HepG2 (cell line): ENCODE results near the gene NDUFAF3. TPM values are rescaled to one million over a fixed set of nuclear protein-coding genes. Genes with fewer than 3 reads are reported as not detected.

ENCODE experiments used
- ARID5B ChIP-seq: IDR thresholded peaks from 2 replicates; pipeline ENCODE4 v1.4.0; 2020; ENCODE audit warnings: mild to moderate bottlenecking, missing genetic modification reagents
- CBX5 ChIP-seq: sonication (generic); formaldehyde crosslinking; IDR thresholded peaks from 2 replicates; pipeline ENCODE4 v1.4.0; 2020; ENCODE audit warnings: missing genetic modification reagents, borderline replicate concordance
- EHMT2 ChIP-seq: fragments of 200-600 bp; sonication (generic); IDR thresholded peaks from 2 replicates; pipeline ENCODE4 v1.7.0; 2017; ENCODE audit warnings: antibody characterized with exemption, low read depth, low read length, borderline replicate concordance
- GATA4 ChIP-seq: sonication (generic); IDR thresholded peaks from 2 replicates; pipeline ENCODE4 v1.6.1; 2016; ENCODE audit warnings: antibody characterized with exemption, low read depth, borderline replicate concordance
- MBNL3 ChIP-seq: fragments of 250-450 bp; sonication (Bioruptor Pico); conservative IDR thresholded peaks from 2 replicates; pipeline ENCODE4 v1.8.0; 2022; ENCODE audit warnings: mild to moderate bottlenecking, inconsistent platforms
- MEIS1 ChIP-seq: sonication (generic); formaldehyde crosslinking; IDR thresholded peaks from 2 replicates; pipeline ENCODE4 v1.9.0; 2021; ENCODE audit warnings: mild to moderate bottlenecking, missing genetic modification reagents, moderate library complexity, borderline replicate concordance
- NONO ChIP-seq, 2 experiments: fragments of 450-650 bp in 1 of 2; sonication (generic) in 1 of 2; formaldehyde crosslinking in 1 of 2; IDR thresholded peaks in 1 of 2; conservative IDR thresholded peaks in 1 of 2; 2 replicates each; pipeline versions ENCODE4 v1.6.1 to v1.8.0; 2017 to 2022; ENCODE audit warnings: mild to moderate bottlenecking in 1 of 2, missing genetic modification reagents in 1 of 2, moderate library complexity in 1 of 2
- PITX1 ChIP-seq: sonication (generic); formaldehyde crosslinking; IDR thresholded peaks from 2 replicates; pipeline ENCODE4 v1.5.1; 2020; ENCODE audit warnings: mild to moderate bottlenecking, missing genetic modification reagents
- RBFOX2 ChIP-seq: fragments of 200-400 bp; formaldehyde crosslinking; IDR thresholded peaks from 2 replicates; pipeline ENCODE4 v1.6.1; 2017; ENCODE audit warnings: low read depth, mild to moderate bottlenecking, low read length
- SMARCC2 ChIP-seq: fragments of 450-650 bp; IDR thresholded peaks from 2 replicates; pipeline ENCODE4 v1.6.1; 2017; ENCODE audit warnings: antibody characterized with exemption, mild to moderate bottlenecking
- TCF12 ChIP-seq, 2 experiments: fragments of 450-650 bp in 1 of 2; sonication (generic) in 1 of 2; formaldehyde crosslinking in 1 of 2; IDR thresholded peaks; 2 replicates each; pipeline versions ENCODE4 v1.6.1 to v1.8.0; 2017 to 2022; ENCODE audit warnings: antibody characterized with exemption in 1 of 2, mild to moderate bottlenecking in 1 of 2, missing genetic modification reagents in 1 of 2, moderate library complexity in 1 of 2
- ZBTB38 ChIP-seq: sonication (generic); formaldehyde crosslinking; IDR thresholded peaks from 2 replicates; pipeline ENCODE4 v1.5.1; 2020; ENCODE audit warnings: mild to moderate bottlenecking, missing genetic modification reagents
- ZMYM3 ChIP-seq: sonication (generic); formaldehyde crosslinking; IDR thresholded peaks from 2 replicates; pipeline ENCODE4 v1.5.1; 2020; ENCODE audit warnings: mild to moderate bottlenecking, missing genetic modification reagents
- ZNF329 ChIP-seq: sonication (generic); formaldehyde crosslinking; IDR thresholded peaks from 2 replicates; pipeline ENCODE4 v1.9.0; 2021; ENCODE audit warnings: low read depth, mild to moderate bottlenecking, missing genetic modification reagents
- ZNF33A ChIP-seq: sonication (generic); formaldehyde crosslinking; IDR thresholded peaks from 2 replicates; pipeline ENCODE4 v1.5.1; 2020; ENCODE audit warnings: missing genetic modification reagents, mild to moderate bottlenecking, moderate library complexity, borderline replicate concordance
- ZNF710 ChIP-seq: sonication (generic); formaldehyde crosslinking; IDR thresholded peaks from 2 replicates; pipeline ENCODE4 v1.5.0; 2020; ENCODE audit warnings: mild to moderate bottlenecking, missing genetic modification reagents, borderline replicate concordance
- ZNF773 ChIP-seq: sonication (generic); formaldehyde crosslinking; IDR thresholded peaks from 2 replicates; pipeline ENCODE4 v1.4.0; 2020; ENCODE audit warnings: missing genetic modification reagents, borderline replicate concordance
- ZNF782 ChIP-seq: sonication (generic); formaldehyde crosslinking; IDR thresholded peaks from 2 replicates; pipeline ENCODE4 v1.4.0; 2020; ENCODE audit warnings: missing genetic modification reagents, mild to moderate bottlenecking, borderline replicate concordance
- polyA plus RNA-seq, 8 experiments: library from polyadenylated mRNA; depleted of rRNA in 3 of 8; stranded (reverse) in 7 of 8; unstranded in 1 of 8; fragments of >200 nt; fragmentation: Illumina TruSeq in 4 of 8; extraction: Trizol in 4 of 8; gene quantifications; 2 replicates each; pipeline versions ENCODE4 v1.2.1 to v1.2.3, GENCODE V29; 2011 to 2016; ENCODE audit warnings: low read depth in 4 of 8, missing spikeins in 1 of 8, mixed read lengths in 1 of 8; ENCODE audit not compliant: insufficient read depth in 1 of 8
- total RNA-seq, 5 experiments: library from RNA; depleted of rRNA; stranded (reverse); fragments of >200 nt; fragmentation: Illumina TruSeq; extraction: Trizol; gene quantifications; 2 replicates each; pipeline ENCODE4 v1.2.3, GENCODE V29; 2016; ENCODE audit warnings: low read depth in 1 of 5
- TF ChIP-seq, protein P1 (sequence below): sonication (generic); formaldehyde crosslinking; IDR thresholded peaks from 2 replicates; pipeline ENCODE4 v1.8.1; 2023; ENCODE audit warnings: mild to moderate bottlenecking, missing genetic modification reagents

NDUFAF3 gene
- total and polyA plus RNA-seq, 2 of the 13 experiments (the other 11 are each of a cell fraction or from before 2014, with no cell fraction given): 39.0 to 50.0 TPM

DNA sequence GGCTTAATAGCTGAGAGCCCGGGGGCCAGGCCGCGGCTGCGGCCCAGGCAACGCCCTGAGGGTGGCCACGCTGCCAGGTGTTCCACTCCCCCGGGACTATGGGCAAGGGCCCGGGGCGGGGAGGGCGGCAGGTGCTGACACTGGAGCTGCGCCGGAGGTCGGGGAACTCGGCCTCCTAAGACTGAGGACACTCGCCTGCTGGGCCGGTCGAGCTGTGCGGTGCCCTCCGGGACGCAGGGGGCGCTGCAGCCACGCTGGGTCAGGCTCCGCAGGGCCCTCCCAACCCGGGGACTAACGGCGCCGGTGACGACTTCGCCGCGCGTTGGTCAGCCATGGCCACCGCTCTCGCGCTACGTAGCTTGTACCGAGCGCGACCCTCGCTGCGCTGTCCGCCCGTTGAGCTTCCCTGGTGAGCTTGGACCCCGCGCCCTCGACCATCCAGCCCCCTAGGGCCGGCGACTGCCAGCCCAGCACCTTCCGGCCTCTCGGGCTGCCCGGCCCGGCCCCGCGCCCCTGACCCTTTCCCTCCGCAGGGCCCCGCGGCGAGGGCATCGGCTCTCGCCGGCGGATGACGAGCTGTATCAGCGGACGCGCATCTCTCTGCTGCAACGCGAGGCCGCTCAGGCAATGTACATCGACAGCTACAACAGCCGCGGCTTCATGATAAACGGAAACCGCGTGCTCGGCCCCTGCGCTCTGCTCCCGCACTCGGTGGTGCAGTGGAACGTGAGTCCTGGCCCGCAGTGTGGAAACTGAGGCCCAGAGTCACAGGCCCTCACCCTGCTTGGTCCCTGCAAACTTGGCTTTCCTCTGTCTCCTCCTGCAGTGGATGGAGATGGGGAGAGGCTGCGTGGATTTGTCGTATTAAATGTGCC lies at the start of gene NDUFAF3 (continued):
- TF ChIP-seq, protein P1, sequence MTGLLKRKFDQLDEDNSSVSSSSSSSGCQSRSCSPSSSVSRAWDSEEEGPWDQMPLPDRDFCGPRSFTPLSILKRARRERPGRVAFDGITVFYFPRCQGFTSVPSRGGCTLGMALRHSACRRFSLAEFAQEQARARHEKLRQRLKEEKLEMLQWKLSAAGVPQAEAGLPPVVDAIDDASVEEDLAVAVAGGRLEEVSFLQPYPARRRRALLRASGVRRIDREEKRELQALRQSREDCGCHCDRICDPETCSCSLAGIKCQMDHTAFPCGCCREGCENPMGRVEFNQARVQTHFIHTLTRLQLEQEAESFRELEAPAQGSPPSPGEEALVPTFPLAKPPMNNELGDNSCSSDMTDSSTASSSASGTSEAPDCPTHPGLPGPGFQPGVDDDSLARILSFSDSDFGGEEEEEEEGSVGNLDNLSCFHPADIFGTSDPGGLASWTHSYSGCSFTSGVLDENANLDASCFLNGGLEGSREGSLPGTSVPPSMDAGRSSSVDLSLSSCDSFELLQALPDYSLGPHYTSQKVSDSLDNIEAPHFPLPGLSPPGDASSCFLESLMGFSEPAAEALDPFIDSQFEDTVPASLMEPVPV: peak; percentile 60; the same call in 1 of the 2 replicates
- TF ChIP-seq RBFOX2 (peak; percentile 88), TCF12 (IDR thresholded peaks at IDR 0.05) (no peak), TCF12 (CRISPR knock-in tag; IDR thresholded peaks at IDR 0.05) (peak; percentile 52; the same call in 1 of the 2 replicates), EHMT2 (no peak), CBX5 (CRISPR knock-in tag) (0 out of 2 replicates have a peak, but pooled peaks have one; percentile 29), NONO (IDR thresholded peaks at IDR 0.05) (no peak), NONO (CRISPR knock-in tag; conservative IDR thresholded peaks at IDR 0.05) (peak; percentile 65), MBNL3 (CRISPR knock-in tag) (no peak), PITX1 (CRISPR knock-in tag) (peak; percentile 58; the same call in 1 of the 2 replicates), ZNF329 (CRISPR knock-in tag) (peak; percentile 91), ZBTB38 (CRISPR knock-in tag) (no peak), SMARCC2 (no peak), ZMYM3 (no peak), ZNF773 (no peak), GATA4 (0 out of 2 replicates have a peak, but pooled peaks have one; percentile 21), ZNF33A (CRISPR knock-in tag) (no peak; the same call in 1 of the 2 replicates), ZNF710 (CRISPR knock-in tag) (peak; percentile 45; the same call in 1 of the 2 replicates), ARID5B (CRISPR knock-in tag) (peak; percentile 55), MEIS1 (CRISPR knock-in tag) (no peak), ZNF782 (CRISPR knock-in tag) (no peak; the same call in 1 of the 2 replicates)
